ENCODE data around the gene PXDN.

The PXDN gene

GRCh38 chr2:1752751-1753150 lies 8.4 kb upstream of the PXDN start:
- no peak overlapping the region for H3K4me3 ChIP-seq (ENCODE audit: low read depth, low read length)
- TF ChIP-seq CTCF (IDR thresholded peaks at IDR 0.05; ENCODE audit: low read depth, low read length): no peak
- DNase-seq: no peak
- H3K27ac ChIP-seq: no peak overlapping the region
- H3K36me3 ChIP-seq: no peaks in the 10 kb centered on the region
- peaks cover 24% of the 10 kb centered on the region for H3K9me3 ChIP-seq (ENCODE audit: severe bottlenecking)
- H3K27me3 ChIP-seq (ENCODE audit: insufficient read depth, low read depth, severe bottlenecking): no peaks in the 10 kb centered on the region

GRCh38 chr2:1751767-1752725 lies 7.7 kb upstream of the PXDN start:
- H3K4me3 ChIP-seq (ENCODE audit: low read depth, low read length): no peak overlapping the region
- peaks cover 24% of the 10 kb centered on the region for H3K9me3 ChIP-seq (ENCODE audit: severe bottlenecking)
- no peak for DNase-seq
- peaks cover under 1% of the 10 kb centered on the region for H3K27me3 ChIP-seq (ENCODE audit: insufficient read depth, low read depth, severe bottlenecking)
- no peak overlapping the region for H3K27ac ChIP-seq
- H3K36me3 ChIP-seq: no peaks in the 10 kb centered on the region
- no peak for TF ChIP-seq CTCF (IDR thresholded peaks at IDR 0.05; ENCODE audit: low read depth, low read length)

- TF ChIP-seq CTCF (IDR thresholded peaks at IDR 0.05; ENCODE audit: low read depth, low read length): peak; percentile 98
- DNase-seq: peak; percentile 90
- H3K27me3 ChIP-seq (ENCODE audit: insufficient read depth, low read depth, severe bottlenecking): peaks cover 5% of the 10 kb centered on the region
Measured at GRCh38 chr2:1750933-1751766, 6.8 kb upstream of the PXDN start.

GRCh38 chr2:1750270-1750932 lies 6.1 kb upstream of the PXDN start:
- TF ChIP-seq CTCF (IDR thresholded peaks at IDR 0.05; ENCODE audit: low read depth, low read length): no peak
- H3K9me3 ChIP-seq (ENCODE audit: severe bottlenecking): peaks cover 17% of the 10 kb centered on the region
- H3K4me3 ChIP-seq (ENCODE audit: low read depth, low read length): no peak overlapping the region
- H3K27ac ChIP-seq: no peak overlapping the region
- no peak for DNase-seq
- peaks cover 5% of the 10 kb centered on the region for H3K27me3 ChIP-seq (ENCODE audit: insufficient read depth, low read depth, severe bottlenecking)
- no peaks in the 10 kb centered on the region for H3K36me3 ChIP-seq

More at GRCh38 chr2:1750933-1751766, 6.8 kb upstream of the PXDN start:
- H3K27ac ChIP-seq: no peak overlapping the region
- peaks cover 21% of the 10 kb centered on the region for H3K9me3 ChIP-seq (ENCODE audit: severe bottlenecking)
- no peaks in the 10 kb centered on the region for H3K36me3 ChIP-seq
- no peak overlapping the region for H3K4me3 ChIP-seq (ENCODE audit: low read depth, low read length)

GRCh38 chr2:1749489-1750119 lies 5.3 kb upstream of the PXDN start:
- peaks cover 5% of the 10 kb centered on the region for H3K27me3 ChIP-seq (ENCODE audit: insufficient read depth, low read depth, severe bottlenecking)
- H3K4me3 ChIP-seq (ENCODE audit: low read depth, low read length): no peak overlapping the region
- peak; percentile 6 for DNase-seq
- H3K36me3 ChIP-seq: no peaks in the 10 kb centered on the region
- no peak for TF ChIP-seq CTCF (IDR thresholded peaks at IDR 0.05; ENCODE audit: low read depth, low read length)
- peaks cover 10% of the 10 kb centered on the region for H3K9me3 ChIP-seq (ENCODE audit: severe bottlenecking)
- H3K27ac ChIP-seq: no peak overlapping the region

Measured in WERI-Rb-1 (cell line).